GM08714 (cell line): ENCODE measurements around the gene NFKB1.
"Not testable (repeated sequence)": the region's sequence is repeated elsewhere in the genome, so short reads cannot be mapped to it uniquely, and the experiment has no call there.

Experiments
- H3K4me3 ChIP-seq: fragments of 200-500 bp; sonication (Bioruptor generic); 2 replicates; pipeline ENCODE4 v1.5.1; 2014; ENCODE audit warnings: mild to moderate bottlenecking, low read length, inconsistent platforms
- ZNF274 ChIP-seq: IDR thresholded peaks from 2 replicates; pipeline ENCODE4 v1.6.1; 2012; ENCODE audit warnings: mild to moderate bottlenecking, low read depth, low read length

Gene NFKB1

GRCh38 chr4:102560571-102561341 lies 59.6 kb downstream of the NFKB1 start:
- TF ChIP-seq ZNF274, result no peak
- H3K4me3 ChIP-seq, result no peak overlapping the region; the same call in 1 of the 2 replicates

- H3K4me3 ChIP-seq, result no peak overlapping the region
- TF ChIP-seq ZNF274, result no peak
Observed at GRCh38 chr4:102563000-102563399, 61.8 kb downstream of the NFKB1 start.

GRCh38 chr4:102564399-102565059 lies 63.4 kb downstream of the NFKB1 start:
- H3K4me3 ChIP-seq, result no peak overlapping the region
- no peak for TF ChIP-seq ZNF274

GRCh38 chr4:102565696-102566095 lies 64.5 kb downstream of the NFKB1 start:
- TF ChIP-seq ZNF274, result no peak
- no peak overlapping the region for H3K4me3 ChIP-seq

GRCh38 chr4:102566426-102566825 lies 65.3 kb downstream of the NFKB1 start:
- no peak overlapping the region for H3K4me3 ChIP-seq
- no peak for TF ChIP-seq ZNF274

DNA sequence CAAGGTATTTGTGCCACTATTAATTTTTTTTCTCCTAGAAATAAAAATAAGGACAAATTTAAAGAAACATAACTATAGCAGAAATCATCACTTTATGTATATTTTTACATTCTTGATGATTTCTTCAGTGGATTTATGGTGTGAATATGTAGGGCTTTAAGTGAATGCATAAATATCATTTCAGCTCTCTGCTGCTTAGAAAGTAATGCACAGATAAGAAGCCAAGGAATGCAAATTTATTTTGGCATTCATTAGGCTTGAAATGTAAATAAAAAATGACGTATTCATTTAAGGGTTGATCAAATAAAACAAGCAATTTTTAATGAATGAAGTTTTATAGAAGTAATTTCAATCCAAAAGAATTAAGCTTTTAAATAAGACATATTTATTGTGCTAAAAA lies 66.3 kb downstream of the NFKB1 start:
- no peak overlapping the region for H3K4me3 ChIP-seq
- TF ChIP-seq ZNF274, result no peak

DNA sequence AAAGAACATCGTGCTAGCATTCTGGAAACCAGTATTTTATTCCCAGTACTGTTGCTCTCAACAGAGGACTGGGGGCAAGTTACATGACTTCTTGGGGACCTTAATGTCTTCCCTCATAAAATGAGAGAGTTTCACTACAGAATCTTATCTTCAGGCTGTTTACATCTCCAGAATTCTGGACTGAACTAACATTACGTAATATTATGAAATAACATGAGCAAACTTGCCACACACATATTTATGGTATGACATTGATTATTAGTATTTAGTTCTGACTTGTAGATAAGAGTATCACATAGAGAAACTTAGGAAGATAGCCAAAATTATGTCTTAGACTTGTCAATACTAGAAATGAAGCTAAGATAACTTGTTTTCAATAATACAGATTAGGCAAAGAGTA lies 68.0 kb downstream of the NFKB1 start:
- no peak for TF ChIP-seq ZNF274
- no peak overlapping the region for H3K4me3 ChIP-seq

- H3K4me3 ChIP-seq, result not testable (repeated sequence)
Observed at GRCh38 chr4:102570211-102570610, 69.1 kb downstream of the NFKB1 start.

- no peak for TF ChIP-seq ZNF274
- H3K4me3 ChIP-seq, result no peak overlapping the region
Observed at GRCh38 chr4:102572452-102572851, 71.3 kb downstream of the NFKB1 start.

GRCh38 chr4:102574317-102574716 lies 73.2 kb downstream of the NFKB1 start:
- TF ChIP-seq ZNF274, result no peak
- H3K4me3 ChIP-seq, result no peak overlapping the region

DNA sequence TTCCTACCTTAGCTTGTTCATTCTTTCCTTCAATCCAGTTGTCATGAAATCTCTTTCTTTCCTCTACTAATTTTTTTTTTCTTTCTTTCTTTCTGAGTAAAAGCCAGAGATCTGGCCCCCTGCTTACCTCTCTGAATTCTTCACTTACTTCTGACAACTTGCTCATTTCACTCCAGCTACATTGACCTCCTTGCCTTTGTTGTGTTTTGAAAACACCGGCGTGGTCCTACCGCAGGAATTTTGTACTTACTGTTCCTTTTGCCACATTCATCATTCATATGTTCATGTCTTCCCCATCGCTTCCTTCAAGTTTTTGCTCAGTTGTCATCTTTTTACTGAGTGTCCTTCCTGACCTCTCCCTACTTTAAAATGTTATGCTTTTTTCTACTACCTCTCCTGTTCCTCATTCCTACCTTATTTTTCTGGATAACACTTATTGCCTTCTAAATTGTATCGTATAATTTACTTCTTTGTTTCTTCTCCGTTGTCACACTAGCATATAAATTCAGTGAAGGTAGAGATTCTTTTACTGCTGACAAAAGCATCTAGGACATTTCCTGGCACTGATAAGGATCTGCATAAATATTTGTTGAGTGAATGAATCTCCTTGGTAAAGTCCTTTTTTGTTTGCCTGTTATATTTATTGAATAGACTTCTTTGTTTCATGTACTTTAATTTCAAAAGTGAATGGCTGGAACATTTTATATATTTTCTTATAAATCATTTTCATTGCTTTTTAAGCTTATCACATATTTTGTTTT lies 74.4 kb downstream of the NFKB1 start:
- TF ChIP-seq ZNF274, result no peak
- H3K4me3 ChIP-seq, result no peak overlapping the region

- H3K4me3 ChIP-seq, result no peak overlapping the region
- TF ChIP-seq ZNF274, result no peak
Observed at GRCh38 chr4:102578270-102578669, 77.1 kb downstream of the NFKB1 start.

DNA sequence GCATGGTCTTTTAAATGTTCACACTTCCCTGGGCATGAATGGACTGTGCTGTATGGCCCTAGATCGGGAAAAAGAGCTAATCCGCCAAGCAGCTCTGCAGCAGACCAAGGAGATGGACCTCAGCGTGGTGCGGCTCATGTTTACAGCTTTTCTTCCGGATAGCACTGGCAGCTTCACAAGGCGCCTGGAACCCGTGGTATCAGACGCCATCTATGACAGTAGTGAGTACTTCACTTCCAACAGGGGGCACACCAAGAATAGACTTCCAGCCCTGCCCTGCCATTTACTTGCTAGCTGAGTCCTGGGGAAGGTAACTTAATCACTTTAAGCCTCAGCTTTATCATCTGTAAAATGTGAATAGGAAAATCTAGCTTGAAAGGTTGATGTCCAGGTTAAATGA lies 77.7 kb downstream of the NFKB1 start:
- TF ChIP-seq ZNF274, result no peak
- H3K4me3 ChIP-seq, result no peak overlapping the region

DNA sequence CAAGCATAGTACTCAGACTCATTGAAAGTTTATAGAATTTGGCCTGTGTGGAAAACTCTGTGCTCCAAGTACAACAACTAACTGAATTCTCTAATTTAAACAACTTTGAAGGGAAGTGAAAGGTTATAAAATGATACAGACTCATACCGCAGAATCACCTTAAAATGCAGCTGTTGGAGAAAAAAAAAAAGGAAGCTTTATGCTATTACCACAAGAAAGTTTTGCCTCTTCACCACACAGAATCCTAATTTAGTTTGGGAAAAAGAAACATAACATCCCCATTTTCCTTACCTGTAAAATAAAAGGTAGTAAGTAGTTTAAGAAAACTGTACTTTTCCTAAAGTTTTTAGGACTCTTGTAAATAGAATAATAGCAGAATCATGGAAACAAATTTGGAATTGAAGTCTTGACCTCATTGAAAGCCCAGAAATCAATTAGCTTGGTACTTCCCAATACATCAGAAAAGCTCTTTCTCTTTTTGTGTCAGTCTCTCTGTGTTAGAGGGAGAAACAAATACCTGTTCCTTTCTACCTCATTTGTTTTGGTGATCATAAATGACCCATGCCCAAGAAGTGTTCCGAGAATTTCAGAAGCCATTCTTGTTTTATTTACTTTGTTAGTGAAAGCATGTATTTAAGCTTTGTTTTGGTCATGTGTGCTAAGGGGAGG lies 78.8 kb downstream of the NFKB1 start:
- no peak for TF ChIP-seq ZNF274
- no peak overlapping the region for H3K4me3 ChIP-seq

- TF ChIP-seq ZNF274, result no peak
- H3K4me3 ChIP-seq, result no peak overlapping the region
Observed at GRCh38 chr4:102580463-102580842, 79.3 kb downstream of the NFKB1 start.
